Activated CD4-positive, alpha-beta T cell treated with anti-CD3 and anti-CD28 coated beads for 48 hours (primary cell): Measurements from ENCODE around the gene SRXN1.
"Not testable (repeated sequence)": the region's sequence is repeated elsewhere in the genome, so short reads cannot be mapped to it uniquely, and the experiment has no call there.

Experiments used
- DNase-seq: peaks from one replicate; pipeline ENCODE4 v3.0.0-alpha.2; 2020

Gene SRXN1

DNA sequence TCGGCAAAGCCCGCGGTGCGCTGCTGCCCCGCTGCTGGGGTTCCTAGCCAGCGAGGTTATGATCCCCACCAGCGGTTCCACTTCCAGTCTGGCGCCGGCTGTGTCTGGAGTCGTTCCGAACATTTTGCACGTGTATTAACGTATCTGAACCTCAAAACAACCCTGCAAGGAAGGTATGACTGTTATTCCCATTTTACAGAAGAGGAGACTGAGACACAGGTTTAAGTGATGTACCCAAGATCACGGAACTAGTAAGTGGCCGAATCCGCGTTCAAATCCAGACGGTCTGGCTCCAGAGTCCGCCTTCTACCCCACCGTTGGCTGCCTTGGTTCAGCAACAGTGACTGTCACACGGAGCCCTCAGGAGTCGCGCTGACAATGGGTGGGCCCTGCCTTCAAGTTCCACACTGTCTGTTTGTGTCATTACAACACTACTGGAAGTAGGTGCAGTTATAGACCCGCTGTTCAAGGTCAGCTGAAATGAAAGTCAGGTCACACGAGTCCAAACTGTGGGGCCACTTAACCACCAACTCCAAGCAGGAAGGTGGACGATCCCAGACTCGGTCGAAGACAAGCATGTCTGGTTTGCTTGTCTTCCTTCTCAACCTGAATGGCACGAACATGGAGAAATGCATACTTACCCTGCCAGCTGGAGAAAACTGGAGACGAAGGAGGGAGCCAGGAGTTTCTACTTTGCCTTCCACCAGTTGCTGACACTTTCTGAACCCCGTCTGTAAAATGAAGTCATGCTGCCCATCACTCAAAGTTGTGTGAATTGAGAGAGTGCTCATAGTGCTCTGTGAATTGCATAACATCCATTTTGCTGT lies 803 bp upstream of the SRXN1 start:
- no peak for DNase-seq

GRCh38 chr20:652615-653109 lies 338 bp downstream of the SRXN1 start:
- DNase-seq, result no peak

GRCh38 chr20:651713-652614 lies 1.0 kb downstream of the SRXN1 start:
- DNase-seq, result peak; percentile 21

GRCh38 chr20:650954-651353 lies 2.0 kb downstream of the SRXN1 start:
- DNase-seq, result no peak

- no peak for DNase-seq
Observed at GRCh38 chr20:650281-650680, 2.7 kb downstream of the SRXN1 start.

GRCh38 chr20:647479-648019 lies 5.5 kb downstream of the SRXN1 start:
- no peak for DNase-seq

DNA sequence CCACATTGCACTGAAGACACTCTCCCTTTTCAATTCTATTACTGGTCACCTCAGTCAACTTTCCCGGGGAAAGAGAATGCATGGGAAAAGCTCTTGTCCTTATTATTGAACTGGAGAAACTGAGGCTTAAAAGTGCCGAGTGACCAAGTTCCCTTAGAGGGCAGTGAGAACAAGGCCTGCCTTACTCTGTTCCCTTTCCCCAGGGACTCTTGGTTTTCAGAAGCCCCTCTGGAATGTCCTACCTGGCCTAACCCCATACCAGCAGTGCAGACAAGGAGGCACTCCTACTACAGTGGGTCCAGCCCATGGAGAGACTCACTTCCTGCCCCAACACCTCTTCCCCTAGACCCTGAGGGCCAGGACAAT lies 6.1 kb downstream of the SRXN1 start:
- no peak for DNase-seq

- no peak for DNase-seq
Observed at GRCh38 chr20:646107-646867, 6.7 kb downstream of the SRXN1 start.

GRCh38 chr20:645318-646106 lies 7.5 kb downstream of the SRXN1 start:
- peak; percentile 80 for DNase-seq

- no peak for DNase-seq
Observed at GRCh38 chr20:644692-645317, 8.2 kb downstream of the SRXN1 start.

DNA sequence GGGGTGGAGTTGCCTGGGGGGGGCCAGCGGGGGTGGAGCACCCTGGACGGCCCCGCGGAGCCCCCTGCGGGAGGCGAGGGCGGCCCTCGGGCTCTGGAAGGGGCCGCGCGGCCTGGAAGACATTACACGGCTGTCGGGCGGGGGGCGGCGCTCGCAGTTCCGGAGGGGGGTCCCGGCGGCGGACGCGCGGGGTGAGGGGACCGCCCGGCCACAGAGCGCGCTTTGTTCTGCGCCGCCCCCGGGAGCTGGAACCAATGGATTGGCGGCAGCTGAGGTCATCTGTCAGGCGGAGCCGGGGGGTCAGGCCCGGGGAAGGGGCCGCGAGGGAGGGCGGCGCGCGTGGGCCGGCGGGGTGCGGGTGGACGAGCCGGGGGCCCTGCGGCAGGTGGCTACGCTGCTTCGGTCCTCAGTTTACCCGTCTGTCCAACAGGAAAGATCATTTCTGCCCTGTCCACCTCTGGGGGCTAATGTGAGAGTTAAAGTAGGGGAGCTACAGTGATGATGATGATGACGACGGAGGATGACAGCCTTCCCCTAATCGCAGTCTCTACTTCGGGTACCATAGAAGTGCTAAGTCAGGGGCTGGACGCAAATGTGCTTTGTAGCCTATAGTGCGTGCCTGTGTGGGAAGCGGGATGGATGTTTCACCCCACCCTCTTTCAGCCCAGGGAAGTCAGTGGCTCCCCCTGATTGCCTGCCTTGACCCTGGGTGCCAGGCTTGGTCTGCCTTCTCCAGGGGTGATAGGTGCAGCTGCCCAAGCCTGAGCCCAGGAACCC lies 10.4 kb downstream of the SRXN1 start:
- no peak for DNase-seq

DNA sequence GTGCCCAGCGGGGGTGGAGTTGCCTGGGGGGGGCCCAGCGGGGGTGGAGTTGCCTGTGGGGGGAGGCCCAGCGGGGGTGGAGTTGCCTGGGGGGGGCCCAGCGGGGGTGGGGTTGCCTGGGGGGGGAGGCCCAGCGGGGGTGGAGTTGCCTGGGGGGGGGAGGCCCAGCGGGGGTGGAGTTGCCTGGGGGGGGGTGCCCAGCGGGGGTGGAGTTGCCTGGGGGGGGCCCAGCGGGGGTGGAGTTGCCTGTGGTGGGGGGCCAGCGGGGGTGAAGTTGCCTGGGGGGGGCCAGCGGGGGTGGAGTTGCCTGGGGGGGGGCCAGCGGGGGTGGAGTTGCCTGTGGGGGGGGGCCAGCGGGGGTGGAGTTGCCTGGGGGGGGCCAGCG lies 11.0 kb downstream of the SRXN1 start:
- not testable (repeated sequence) for DNase-seq

DNA sequence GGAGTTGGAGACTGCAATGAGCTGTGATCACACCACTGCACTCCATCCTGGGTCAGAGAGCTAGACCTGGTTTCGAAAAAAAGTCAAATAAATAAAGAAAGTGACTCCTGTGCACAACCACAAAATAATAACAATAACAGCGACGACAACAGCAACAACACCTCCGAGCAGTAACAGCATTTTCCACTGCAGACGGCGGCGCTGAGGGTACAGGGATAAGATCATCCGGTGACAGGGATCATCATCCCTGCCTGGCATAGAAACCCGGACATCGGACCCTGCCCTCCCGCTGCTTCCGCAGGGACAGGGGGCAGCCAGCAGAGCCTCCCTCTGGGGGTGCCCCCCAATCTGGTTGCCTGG lies 11.5 kb downstream of the SRXN1 start:
- DNase-seq, result no peak

GRCh38 chr20:640674-641515 lies 12.1 kb downstream of the SRXN1 start:
- DNase-seq, result no peak

DNA sequence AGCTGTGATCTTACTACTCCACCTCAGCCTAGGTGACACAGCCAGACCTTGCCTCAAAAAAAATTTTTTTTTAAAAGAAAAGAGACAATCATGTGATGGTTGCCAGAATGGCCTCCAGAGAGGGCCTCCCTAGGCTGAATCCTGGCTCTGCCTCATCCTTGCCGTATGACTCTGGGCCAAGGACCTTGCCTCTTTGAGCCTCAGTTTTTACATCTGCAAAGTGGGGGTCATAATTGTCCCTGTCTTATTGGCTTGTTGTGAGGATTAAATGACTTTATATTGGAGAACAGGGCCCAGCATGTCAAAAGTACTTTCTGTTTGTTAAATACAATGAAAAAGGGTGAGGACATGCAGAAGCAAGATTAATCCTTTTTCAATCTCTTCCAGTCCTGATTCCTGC lies 14.4 kb downstream of the SRXN1 start:
- no peak for DNase-seq

DNA sequence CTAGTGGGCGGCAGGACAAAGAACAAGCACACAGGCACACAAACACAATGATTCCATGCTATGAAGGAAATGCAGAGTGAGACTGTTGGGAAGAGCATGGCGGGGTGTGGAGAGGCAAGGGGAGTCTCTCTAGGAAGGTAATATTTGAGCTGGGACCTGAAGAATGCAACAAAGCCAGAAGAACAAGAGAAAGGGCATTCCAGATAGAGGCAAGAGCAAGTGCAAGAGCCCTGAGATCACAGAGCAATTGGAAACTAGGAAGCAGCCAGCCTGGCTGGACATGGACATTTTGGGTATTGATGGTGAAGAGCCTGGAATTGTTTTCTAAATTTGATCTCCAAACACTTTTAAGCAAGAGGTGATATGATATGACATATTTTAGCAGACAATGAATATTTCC lies 15.4 kb downstream of the SRXN1 start:
- DNase-seq, result no peak

- no peak for DNase-seq
Observed at GRCh38 chr20:635893-636338, 17.1 kb downstream of the SRXN1 start.

DNA sequence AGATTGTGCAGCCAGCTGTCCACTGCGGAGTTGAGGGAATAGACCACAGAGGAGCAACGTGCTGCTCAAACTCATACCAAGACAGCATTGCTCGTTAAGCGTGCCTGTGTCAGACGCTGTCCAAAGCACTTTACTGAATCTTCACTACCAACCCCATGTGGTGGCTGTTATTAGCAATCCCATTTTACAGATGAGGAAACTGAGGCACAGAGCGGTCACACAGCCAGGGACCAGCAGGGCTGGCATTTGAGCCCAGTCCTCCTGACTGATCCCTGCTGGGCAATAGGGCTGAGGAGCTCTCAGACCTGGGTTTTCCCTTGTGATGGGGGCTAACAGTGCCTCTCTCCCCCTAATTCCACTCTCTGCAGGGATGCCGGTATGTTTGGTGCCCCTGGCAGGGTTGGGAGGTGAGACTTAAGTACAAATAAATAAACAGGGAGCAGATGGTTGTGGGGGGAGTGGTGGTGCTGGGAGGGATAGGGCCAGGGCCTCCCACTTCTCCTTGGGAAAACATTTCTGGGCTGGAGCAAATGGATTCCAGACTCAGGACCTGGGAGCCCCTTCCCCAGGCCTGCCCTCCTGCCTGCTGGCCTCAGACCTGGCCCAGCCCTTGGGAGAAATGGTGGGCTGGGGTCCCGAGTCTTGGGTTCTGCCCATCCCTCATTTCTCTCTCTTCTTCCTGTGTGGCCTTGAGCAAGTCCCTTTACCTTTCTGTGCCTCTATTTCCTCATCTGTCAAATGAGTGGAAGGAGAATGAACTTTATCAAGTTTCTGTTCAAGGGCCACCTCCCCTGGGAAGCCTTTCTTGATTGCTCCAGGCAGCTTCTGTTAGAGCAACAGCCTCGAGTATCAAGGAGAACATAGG lies 17.7 kb downstream of the SRXN1 start:
- no peak for DNase-seq
